ENCODE data around the gene NEDD4L.
"Not testable (repeated sequence)": the region's sequence is repeated elsewhere in the genome, so short reads cannot be mapped to it uniquely, and the experiment has no call there.

The NEDD4L gene

DNA sequence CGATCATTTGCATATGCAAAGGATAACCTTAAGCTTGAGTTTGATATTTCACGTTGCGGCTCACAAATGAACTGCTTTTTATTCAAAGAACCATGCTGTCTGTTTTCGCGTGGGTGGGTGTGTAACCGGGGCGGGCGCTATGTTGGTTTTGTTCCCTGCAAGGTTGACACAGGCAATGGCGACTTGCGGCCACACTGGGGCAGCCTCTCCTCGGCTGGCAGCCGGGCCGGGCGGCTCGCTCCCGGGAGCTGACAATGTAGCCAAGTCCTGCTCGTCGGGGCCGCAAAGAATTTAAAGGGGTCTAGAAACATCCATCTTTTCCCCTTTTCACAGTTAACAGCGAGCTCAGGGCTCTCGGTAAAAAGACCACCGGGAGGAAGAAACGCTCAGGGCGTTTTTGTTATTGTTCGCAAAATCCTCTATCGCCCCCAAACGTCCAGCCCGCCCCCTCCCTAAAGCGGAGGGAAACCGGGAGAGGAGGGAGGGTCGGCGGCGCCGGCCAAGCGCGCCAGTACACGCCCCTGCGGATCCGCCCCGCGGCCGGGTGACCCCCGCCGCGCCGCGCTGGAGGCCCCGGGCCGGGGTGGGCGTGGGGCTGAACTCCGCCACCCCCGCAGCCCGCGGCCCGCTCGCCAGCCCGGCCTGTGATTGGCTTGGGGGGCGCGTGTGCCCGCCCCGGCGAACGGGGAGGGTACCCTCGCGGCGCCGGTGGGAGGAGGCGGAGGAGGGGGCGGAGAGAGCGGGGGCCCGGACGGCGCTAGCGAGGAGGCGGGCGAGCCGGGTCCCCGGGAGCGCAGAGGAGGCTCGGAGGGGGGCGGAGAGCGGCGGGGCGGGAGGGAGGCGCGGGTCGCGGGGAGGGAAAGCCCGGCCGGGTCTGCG, at the start of gene NEDD4L:
NEDD4L (plus strand) TSS at position 736 of the 879 bp plus-strand sequence. CDS start 435 bp downstream, outside the sequence.
- no peak for FAIRE-seq

DNA sequence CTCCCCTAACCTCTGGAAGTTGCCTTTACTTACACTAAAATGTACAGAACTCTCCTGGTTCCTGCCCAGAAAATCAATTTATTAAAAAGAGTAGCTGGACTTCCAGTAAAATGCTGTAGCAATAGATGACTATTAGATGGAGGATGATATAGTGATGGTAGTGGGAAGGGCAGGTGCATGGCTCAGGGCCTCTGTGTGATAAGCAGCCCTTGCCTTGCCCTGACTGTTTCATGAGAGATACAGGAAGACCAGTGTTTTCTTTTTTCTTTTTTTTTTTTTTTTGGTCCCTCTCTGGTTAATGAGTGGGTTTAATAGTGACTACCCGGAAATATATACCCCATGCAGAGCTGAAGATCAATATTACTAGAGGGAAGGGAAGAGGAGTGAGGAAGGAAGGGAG, 48.7 kb upstream of the NEDD4L start:
- FAIRE-seq = no peak

GRCh38 chr18:57996894-57997293, 47.1 kb upstream of the NEDD4L start:
- not testable (repeated sequence) for FAIRE-seq

GRCh38 chr18:57997820-57998219, 46.2 kb upstream of the NEDD4L start:
- FAIRE-seq = no peak

GRCh38 chr18:57998461-57998860, 45.6 kb upstream of the NEDD4L start:
- no peak for FAIRE-seq

DNA sequence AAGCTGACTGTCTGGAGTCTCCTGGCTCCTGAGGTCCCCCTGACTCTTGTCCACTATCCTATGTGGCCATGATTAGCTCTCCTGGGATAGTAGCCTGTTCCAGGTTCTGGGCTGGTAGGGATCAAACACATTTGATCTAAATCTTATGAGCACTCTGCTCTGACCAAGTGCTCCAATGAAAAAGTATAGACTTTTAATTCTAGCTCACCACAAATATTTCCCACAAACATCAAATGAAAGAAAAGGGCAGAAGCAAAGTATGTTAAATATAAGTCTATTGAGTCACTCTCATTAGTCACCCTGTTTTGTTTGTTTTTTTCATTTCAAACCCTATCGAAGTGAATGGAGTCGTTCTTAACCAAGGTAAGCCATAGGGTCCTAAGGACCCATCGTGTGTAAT, 39.7 kb upstream of the NEDD4L start:
- FAIRE-seq = no peak

DNA sequence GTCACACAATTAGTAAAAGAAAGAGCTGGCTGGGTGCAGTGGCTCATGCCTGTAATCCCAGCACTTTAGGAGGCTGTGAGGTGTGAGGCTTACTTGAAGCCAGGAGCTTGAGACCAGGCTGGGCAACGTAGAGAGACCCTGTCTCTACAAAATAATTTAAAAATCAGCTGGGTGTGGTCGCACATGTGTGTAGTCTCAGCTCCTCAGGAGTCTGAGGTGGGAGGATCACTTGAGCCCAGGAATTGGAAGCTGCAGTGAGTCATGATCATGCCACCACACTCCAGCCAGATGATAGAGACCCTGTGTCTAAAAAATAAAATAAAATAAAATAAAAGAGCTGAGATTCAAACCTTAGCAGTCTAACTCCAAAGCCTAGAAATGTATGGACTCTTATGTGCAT, 39.0 kb upstream of the NEDD4L start:
- FAIRE-seq = no peak

DNA sequence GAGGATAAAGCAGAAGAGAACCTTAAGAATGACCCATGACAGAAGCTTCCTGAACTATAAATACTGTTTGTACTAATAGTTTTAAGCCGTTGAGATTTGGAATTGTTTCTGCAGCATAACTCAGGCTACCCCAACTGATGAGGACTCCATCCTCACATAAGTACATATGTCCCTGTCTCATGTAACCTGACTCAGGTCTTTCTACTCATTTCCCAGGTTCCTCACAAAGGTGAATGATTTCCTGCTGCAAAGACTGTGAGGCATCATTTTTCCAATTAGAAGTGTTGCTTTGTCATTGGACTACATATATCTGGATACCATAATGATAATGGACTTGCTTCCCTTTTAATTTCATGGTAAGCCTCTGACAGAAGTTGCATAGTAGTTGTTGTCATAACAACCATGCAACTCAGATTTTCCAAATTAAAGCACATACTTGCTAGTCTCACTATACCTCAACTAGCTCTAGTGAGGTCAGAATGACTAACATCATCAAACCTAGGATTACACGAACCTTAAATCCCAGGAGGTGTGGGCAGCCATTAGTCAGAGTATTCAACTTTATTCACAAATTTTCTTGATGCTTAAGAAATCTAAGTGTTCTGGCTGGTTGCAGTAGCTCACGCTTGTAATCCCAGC, 38.0 kb upstream of the NEDD4L start:
- no peak for FAIRE-seq

- FAIRE-seq = no peak
These were observed 34.9 kb upstream of the NEDD4L start for GRCh38 chr18:58009166-58009565.

DNA sequence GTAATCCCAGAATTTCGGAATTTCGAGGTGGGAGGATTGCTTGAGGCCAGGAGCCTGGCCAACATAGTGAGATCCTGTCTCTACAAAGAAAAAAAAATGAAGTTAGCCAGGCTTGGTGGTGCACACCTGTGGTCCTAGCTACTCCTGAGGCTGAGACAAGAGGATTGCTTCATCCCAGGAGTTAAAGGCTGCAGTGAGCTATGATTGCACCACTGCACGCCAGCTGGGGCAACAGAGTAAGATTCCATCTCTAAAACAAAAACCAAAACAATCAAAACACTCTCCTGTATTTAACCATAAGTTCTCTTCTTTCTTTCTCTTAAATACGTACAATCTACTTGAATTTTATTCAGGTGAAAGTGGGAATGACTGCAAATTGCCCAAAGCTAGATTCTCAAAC, 33.8 kb upstream of the NEDD4L start:
- no peak for FAIRE-seq

DNA sequence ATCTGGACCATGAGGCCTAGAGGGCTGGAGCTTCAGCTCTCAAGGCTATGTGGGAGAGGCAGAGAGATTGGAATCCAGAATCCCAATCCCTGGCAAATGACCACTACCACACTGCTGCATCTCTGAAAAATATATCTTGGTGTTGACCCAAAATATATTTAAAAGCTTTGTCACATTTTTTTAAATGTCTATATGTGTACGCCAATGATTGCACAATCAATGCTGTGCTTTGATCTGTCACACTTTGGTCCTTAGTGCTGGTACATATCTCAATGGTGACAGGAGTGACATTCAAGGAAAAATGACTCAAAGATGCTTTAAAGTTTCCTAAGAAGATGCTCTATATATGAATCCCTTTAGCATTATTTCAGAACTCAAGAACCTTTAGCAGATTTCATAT, 31.7 kb upstream of the NEDD4L start:
- no peak for FAIRE-seq

DNA sequence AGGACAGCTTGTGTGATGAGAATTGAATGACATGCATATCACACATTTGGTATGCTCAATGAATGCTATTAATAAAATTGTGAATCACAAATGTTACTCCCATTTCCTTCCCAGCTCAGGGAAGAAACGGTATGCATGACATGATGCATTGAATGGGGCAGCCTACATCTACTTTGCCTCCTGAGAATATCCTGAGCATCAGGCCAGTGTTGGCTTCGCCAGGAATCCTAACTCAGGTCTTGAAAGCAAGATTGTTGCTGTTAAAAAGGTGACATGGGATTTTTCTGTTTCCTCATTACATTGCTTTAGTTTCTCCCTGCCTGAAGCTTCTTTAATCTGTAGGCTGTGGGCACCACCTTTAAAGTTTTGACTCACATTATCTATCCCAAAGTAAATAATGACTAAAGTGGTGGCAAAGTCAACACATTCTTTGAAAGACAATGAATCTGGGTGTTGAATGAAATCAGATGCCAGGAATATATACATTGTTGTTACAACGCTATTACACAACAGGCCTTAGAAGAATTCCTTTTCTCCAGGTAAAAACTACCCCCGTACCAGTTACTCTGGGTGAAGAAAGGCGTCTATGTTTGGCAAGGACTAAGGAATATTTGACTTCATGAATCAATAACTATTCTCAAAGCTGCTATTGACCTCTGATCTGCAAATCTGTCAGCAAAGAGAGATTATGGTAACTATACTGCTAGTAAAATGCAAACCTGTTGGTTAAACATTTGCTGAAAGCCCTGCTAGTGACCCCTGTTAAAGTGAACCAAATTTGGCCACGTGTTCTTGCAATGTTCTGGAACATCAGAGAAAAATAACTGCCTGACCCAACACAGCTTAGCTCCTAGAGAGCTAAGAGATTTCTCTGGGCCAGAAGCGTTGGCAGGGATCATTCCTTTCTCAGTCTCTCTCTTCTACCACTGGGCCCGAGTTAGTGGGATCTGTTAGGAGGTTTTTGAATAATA, 30.5 kb upstream of the NEDD4L start:
- FAIRE-seq = no peak

DNA sequence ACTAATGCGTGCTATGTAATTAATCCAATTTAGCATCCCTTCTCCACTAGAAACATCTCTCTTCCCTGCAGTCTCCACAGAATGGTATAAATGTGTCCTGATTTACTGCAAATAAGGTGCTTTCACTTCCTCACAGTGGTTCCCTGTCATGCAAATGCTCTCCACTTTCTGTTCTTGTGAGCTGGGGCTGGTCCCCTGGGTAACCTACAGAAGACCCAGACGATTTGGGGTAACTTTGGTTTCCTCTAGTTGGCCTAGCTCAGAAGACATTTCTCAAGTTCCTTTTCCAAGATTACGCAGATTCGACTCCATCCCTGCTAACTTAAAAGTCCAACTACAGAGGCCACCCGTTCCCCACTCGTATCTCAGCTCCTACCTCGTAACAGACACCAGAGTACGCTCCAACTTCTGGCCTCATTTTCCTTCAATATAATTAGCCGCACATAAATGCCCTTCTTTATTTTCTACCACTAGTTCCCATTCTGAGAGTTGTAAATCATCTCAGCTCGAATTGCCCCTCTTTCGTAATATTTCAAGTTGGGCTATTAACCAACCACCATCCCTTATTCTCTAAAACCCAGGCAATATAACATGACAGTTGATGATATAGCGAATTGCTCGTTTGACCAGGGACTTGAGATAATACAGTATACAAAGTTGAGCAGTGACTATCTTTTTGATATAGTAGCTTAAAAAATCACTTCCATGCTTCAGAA, 28.8 kb upstream of the NEDD4L start:
- no peak for FAIRE-seq

DNA sequence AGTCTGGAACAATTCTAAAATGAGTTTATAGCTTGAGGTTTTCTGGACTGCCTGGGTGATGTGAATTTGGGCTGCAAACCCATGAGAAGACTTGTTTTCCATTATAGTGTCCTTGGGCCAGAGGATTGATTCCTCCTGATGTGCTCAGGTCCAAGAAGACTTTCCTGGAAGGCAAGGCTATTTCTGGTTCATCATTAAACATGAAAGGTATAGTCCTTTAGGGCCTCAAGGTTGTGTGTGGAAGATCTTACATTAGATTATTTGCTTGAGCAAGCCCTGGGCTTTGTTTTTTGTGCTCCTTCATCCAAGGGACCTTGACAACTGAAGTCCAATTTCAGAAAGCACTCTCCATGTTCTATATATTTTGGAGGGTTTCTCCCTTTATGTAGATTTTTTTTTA, 26.8 kb upstream of the NEDD4L start:
- no peak for FAIRE-seq

- no peak for FAIRE-seq
These were observed 23.4 kb upstream of the NEDD4L start for GRCh38 chr18:58020567-58021107.

GRCh38 chr18:58021504-58021903, 22.5 kb upstream of the NEDD4L start:
- no peak for FAIRE-seq

DNA sequence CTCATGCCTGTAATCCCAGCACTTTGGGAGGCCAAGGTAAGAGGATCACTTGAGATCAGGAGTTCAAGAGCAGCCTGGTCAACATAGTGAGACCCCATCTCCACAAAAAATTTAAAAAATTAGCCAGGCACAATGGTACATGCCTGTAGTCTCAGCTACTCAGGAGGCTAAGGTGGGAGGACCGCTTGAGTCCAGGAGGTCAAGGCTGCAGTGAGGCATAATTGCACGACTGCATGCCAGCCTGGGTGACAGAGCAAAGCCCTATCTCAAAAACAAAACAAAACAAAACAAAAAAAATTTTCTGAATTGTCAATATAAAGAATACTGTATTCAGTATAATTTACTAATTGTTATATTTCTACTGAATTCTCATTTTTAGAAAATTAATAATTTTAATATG, 20.9 kb upstream of the NEDD4L start:
- no peak for FAIRE-seq

GRCh38 chr18:58024139-58024538, 19.9 kb upstream of the NEDD4L start:
- no peak for FAIRE-seq

DNA sequence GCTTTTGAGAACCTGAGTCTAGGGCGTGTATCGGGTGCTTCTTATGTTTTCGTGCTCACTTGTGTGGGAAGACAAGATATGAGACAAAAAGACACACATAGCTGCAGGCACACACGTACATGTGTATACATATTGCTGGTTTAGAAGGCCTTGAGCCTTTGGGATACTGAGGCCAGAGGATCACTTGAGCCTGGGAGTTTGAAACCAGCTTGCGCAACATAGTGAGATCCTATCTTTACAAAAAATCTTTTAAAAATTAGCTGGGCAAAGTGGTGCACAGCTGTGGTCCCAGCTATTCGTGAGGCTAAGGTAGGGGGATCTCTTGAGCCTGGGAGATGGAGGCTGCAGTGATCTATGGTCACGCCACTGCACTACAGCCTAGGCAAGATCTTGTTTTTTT, 18.8 kb upstream of the NEDD4L start:
- FAIRE-seq = no peak

- no peak for FAIRE-seq
These were observed 18.3 kb upstream of the NEDD4L start for GRCh38 chr18:58025733-58026132.

- no peak for FAIRE-seq
These were observed 17.6 kb upstream of the NEDD4L start for GRCh38 chr18:58026395-58026794.

DNA sequence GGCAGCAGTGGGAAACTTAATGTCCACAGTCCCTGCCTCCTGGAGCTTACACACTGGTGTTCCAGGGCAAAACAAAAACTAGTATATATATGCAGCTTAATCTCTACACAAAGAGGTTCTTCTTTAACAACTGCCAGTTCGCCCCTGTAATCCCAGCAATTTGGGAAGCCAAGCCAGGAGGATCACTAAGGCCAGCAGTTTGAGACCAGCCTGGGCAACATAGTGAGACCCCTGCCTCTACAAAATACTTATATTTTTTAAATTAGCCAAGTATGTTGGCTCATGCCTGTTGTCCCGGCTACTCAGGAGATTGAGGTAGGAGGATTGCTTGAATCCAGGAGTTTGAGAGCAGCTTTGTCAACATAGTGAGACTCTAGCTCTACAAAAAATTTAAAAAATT, 17.2 kb upstream of the NEDD4L start:
- FAIRE-seq = no peak

Data from A204.1 (cell line).